ENCODE results near the gene CST9. TPM values are rescaled to one million over a fixed set of nuclear protein-coding genes. Genes with fewer than 3 reads are reported as not detected.

CST9 gene
- total and polyA plus RNA-seq, 8 donors: not detected

DNA sequence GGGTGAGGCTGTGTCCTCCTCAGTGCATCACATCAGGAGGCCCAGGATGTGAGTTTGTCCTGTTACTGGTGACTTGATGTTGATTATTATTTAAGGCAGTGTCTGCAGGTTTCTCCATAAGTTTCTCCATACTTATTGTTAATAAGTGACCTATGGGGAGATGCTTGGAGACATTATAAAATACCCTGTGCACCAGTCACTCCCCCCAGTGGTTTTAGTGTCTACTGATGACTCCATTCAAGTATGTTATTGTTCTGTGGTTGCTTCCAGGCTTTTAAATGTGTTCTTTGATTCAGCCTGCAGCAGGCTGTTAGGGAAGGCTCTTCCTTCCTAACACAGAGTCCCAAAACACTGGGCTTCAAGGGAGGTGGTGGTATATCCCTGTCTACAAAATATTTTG lies 46.7 kb upstream of the CST9 start:
- Histone ChIP-seq H3K4me1 (peaks cover 9 to 29% of the 10 kb centered on the region in 2 donors), H3K4me3 (no peak overlapping the region), H3K27ac (no peak overlapping the region), H3K9me3 (no peaks in the 10 kb centered on the region), H3K36me3 (no peaks in the 10 kb centered on the region), H3K27me3 (no peaks in the 10 kb centered on the region)
- TF ChIP-seq, protein P1, sequence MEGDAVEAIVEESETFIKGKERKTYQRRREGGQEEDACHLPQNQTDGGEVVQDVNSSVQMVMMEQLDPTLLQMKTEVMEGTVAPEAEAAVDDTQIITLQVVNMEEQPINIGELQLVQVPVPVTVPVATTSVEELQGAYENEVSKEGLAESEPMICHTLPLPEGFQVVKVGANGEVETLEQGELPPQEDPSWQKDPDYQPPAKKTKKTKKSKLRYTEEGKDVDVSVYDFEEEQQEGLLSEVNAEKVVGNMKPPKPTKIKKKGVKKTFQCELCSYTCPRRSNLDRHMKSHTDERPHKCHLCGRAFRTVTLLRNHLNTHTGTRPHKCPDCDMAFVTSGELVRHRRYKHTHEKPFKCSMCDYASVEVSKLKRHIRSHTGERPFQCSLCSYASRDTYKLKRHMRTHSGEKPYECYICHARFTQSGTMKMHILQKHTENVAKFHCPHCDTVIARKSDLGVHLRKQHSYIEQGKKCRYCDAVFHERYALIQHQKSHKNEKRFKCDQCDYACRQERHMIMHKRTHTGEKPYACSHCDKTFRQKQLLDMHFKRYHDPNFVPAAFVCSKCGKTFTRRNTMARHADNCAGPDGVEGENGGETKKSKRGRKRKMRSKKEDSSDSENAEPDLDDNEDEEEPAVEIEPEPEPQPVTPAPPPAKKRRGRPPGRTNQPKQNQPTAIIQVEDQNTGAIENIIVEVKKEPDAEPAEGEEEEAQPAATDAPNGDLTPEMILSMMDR (IDR thresholded peaks at IDR 0.05): no peak
- intact Hi-C loops (cut with DNase I): no loop called here
- DNase-seq: no peak
- ATAC-seq: no peak

DNA sequence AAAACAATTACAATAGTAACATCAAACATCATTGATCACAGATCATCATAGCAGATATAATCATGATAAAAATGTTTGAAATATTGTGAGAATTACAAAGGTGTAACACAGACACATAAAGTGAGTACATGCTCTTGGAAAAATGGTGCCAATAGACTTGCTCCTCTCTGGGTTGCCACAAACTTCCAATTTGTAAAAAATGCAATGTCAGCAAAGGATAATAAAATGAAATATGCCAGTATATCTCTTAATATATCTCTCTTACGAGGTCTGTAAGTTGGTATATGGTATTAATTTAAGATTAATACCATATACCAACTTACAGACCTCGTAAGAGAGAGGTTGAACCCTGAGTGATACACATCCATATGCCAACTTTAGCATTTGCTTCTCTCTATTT lies 45.4 kb upstream of the CST9 start:
- DNase-seq (no peak), ATAC-seq (no peak)
- TF ChIP-seq, protein P1 (IDR thresholded peaks at IDR 0.05): no peak
- Histone ChIP-seq H3K36me3 (no peaks in the 10 kb centered on the region), H3K27ac (no peak overlapping the region), H3K4me1 (peaks cover 8 to 25% of the 10 kb centered on the region in 2 donors), H3K4me3 (no peak overlapping the region), H3K27me3 (no peaks in the 10 kb centered on the region), H3K9me3 (no peaks in the 10 kb centered on the region)
- intact Hi-C loops (cut with DNase I): no loop called here

GRCh38 chr20:23649830-23650417 lies 44.2 kb upstream of the CST9 start:
- Histone ChIP-seq H3K36me3 (no peaks in the 10 kb centered on the region), H3K4me1 (peaks cover 0 to 16% of the 10 kb centered on the region in 2 donors), H3K27me3 (no peaks in the 10 kb centered on the region), H3K27ac (no peak overlapping the region), H3K4me3 (no peak overlapping the region), H3K9me3 (no peaks in the 10 kb centered on the region)
- DNase-seq: no peak
- TF ChIP-seq, protein P1 (IDR thresholded peaks at IDR 0.05): no peak
- no peak for ATAC-seq
- intact Hi-C loops (cut with DNase I): no loop called here

DNA sequence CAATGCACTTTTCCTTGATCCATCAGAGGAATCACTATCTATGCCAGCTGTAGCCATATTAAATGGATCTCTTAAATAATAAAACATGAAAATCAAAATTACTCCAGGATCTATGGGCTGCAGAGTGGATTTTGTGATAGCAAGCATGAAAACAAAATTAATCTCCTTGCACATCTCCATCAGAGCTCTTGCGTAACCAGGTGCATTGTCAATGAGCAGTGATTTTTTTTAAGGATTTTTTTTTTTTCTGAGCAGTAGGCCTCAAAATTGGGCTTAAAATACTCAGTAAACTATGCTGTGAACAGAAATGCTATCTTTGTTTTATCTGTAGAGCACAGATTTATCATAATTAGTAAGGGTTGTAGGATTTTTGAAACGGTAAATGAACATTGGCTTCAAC lies 43.5 kb upstream of the CST9 start:
- DNase-seq: no peak
- no peak overlapping the region for H3K27ac ChIP-seq
- no peak for ATAC-seq
- H3K4me1 ChIP-seq: peaks cover 0 to 9% of the 10 kb centered on the region in 2 donors
- H3K4me3 ChIP-seq: no peak overlapping the region
- H3K9me3 ChIP-seq: no peaks in the 10 kb centered on the region
- intact Hi-C loops (cut with DNase I): no loop called here
- TF ChIP-seq, protein P1 (IDR thresholded peaks at IDR 0.05): no peak
- no peaks in the 10 kb centered on the region for H3K36me3 ChIP-seq
- H3K27me3 ChIP-seq: no peaks in the 10 kb centered on the region

DNA sequence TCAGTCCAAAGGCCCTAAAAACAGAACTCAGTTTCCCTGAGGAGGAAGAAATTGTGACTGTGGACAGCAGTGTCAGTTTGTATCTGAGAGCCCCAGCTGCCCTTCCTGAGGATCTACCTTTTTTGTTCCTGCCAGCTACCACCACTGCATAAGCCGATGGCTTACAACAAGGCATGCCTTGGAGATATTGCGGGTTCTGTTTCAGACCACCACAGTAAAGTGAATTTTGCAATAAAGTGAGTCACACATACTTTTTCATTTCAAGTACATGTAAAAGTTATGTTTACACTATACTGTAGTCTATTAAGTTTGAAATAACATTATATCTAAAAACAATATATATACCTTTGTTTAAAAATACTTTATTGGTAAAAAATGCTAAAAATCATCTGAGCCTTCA lies 41.6 kb upstream of the CST9 start:
- DNase-seq (no peak), ATAC-seq (no peak)
- Histone ChIP-seq H3K27me3 (no peaks in the 10 kb centered on the region), H3K9me3 (no peaks in the 10 kb centered on the region), H3K36me3 (no peaks in the 10 kb centered on the region), H3K4me1 (peaks cover 0 to 23% of the 10 kb centered on the region in 2 donors), H3K4me3 (no peak overlapping the region), H3K27ac (no peak overlapping the region)
- intact Hi-C loops (cut with DNase I): no loop called here
- TF ChIP-seq, protein P1 (IDR thresholded peaks at IDR 0.05): no peak

Data from left lung (tissue), 10 donors.